Duodenal mucosa (tissue), 2 donors: ENCODE measurements around the gene SLC6A13.
A peak's percentile ranks its signal among the peaks of the same experiment; 100 is the strongest.

Experiments
- H3K27ac ChIP-seq: one replicate; pipeline ENCODE4 v1.7.0; 2013; ENCODE audit warnings: low read depth, low read length
- H3K27me3 ChIP-seq, 2 donors: one replicate each; pipeline ENCODE4 v1.7.0; 2013; ENCODE audit warnings: low read length in 2 of 2, control low read depth in 1 of 2; ENCODE audit not compliant: insufficient read depth in 2 of 2, control insufficient read depth in 1 of 2
- H3K36me3 ChIP-seq, 2 donors: one replicate each; pipeline ENCODE4 v1.7.0; 2013; ENCODE audit warnings: low read length in 2 of 2, control low read depth in 1 of 2; ENCODE audit not compliant: insufficient read depth in 2 of 2, control insufficient read depth in 1 of 2
- H3K4me1 ChIP-seq, 2 donors: one replicate each; pipeline ENCODE4 v1.7.0; 2013; ENCODE audit warnings: low read length in 2 of 2, control low read depth in 1 of 2; ENCODE audit not compliant: insufficient read depth in 2 of 2, control insufficient read depth in 1 of 2
- H3K4me3 ChIP-seq, 2 donors: one replicate each; pipeline ENCODE4 v1.7.0; 2013; ENCODE audit warnings: low read length in 2 of 2, low read depth in 1 of 2
- H3K9ac ChIP-seq, 2 donors: one replicate each; pipeline ENCODE4 v1.7.0; 2013; ENCODE audit warnings: low read length in 2 of 2, low read depth in 1 of 2
- H3K9me3 ChIP-seq, 2 donors: one replicate each; pipeline ENCODE4 v1.7.0; 2013; ENCODE audit warnings: low read length in 2 of 2, control low read depth in 1 of 2; ENCODE audit not compliant: control insufficient read depth in 1 of 2

Gene SLC6A13

DNA sequence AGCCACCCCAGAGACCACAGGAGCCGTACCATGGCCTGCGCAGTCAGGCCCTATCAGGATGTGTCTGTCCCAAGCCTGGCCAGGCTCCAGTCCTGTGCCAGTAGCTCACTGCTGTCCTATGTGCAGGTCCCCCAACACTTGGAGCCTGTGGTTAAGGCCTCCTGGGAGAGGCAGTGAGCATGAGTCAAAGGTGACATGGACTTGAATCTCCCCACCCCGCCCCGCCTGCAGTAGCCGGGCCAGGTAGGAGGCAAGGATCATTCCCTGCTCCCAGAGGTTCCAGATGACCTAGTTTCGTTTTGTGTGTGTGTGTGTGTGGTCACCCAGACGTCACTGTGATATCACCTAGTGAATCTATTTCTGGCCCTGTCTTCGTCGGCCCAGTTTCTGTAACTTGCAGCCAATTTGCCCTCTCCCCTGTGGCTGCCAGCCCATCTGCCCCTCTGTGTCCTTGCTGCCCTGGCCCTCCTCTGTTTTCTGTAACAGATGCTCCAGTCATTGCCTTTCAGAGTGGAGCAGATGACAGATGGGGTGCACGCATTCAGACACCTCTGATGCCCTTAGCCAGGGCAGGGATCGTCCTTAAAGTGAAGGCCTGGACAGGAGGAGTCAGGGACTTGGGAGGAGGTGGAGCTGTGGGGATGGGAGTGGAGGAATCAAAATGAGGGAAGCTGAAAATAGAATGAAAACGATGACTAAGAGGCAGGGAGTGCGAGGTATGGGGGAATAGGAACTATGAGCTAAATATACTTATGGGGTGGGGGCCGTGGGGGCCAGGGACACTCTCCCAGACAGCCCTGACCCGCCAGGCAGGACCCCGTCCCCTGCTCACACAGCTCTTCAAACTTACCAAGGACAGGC, 86.1 kb downstream of the SLC6A13 start:
- Histone ChIP-seq H3K9me3 (no peaks in the 10 kb centered on the region), H3K36me3 (no peaks in the 10 kb centered on the region), H3K27me3 (peaks cover 0 to 3% of the 10 kb centered on the region in 2 donors), H3K4me1 (peaks cover 50 to 51% of the 10 kb centered on the region in 2 donors), H3K27ac (peak overlapping the region; percentile 68), H3K9ac (peak overlapping the region; percentile 51 to 62), H3K4me3 (no peak overlapping the region)

- peaks cover 0 to 3% of the 10 kb centered on the region in 2 donors for H3K27me3 ChIP-seq
- peak overlapping the region in 1 of 2 donors; percentile 24 for H3K9ac ChIP-seq
- H3K27ac ChIP-seq = no peak overlapping the region
- no peaks in the 10 kb centered on the region for H3K9me3 ChIP-seq
- peaks cover 49 to 55% of the 10 kb centered on the region in 2 donors for H3K4me1 ChIP-seq
- H3K36me3 ChIP-seq = no peaks in the 10 kb centered on the region
- no peak overlapping the region for H3K4me3 ChIP-seq
Measured at GRCh38 chr12:175759-176158, 86.9 kb downstream of the SLC6A13 start.

DNA sequence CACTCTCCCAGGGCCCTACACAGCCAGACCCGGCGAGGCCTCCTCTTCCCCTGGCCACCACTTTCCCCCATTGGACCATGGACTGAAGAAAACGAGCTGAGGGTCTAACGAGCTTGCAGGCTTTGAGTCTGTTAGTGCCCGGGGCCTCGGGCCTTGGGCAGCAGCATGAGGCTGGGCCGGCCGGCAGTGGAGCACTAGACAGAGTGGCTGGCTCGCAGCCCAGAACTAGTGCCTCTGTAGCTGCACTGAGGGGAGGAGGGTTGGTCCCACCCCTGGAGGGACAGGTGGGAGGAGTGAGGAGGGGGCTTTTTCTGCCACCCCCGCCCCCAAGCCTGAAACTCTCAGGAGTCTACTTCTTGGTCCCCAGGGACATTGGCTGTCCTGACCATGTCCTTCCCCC, 87.4 kb downstream of the SLC6A13 start:
- H3K9ac ChIP-seq = peak overlapping the region in 1 of 2 donors; percentile 24
- no peaks in the 10 kb centered on the region for H3K36me3 ChIP-seq
- H3K4me1 ChIP-seq = peaks cover 44 to 55% of the 10 kb centered on the region in 2 donors
- H3K27me3 ChIP-seq = peaks cover 0 to 3% of the 10 kb centered on the region in 2 donors
- no peak overlapping the region for H3K4me3 ChIP-seq
- H3K27ac ChIP-seq = no peak overlapping the region
- no peaks in the 10 kb centered on the region for H3K9me3 ChIP-seq

GRCh38 chr12:174596-174995, 88.0 kb downstream of the SLC6A13 start:
- Histone ChIP-seq H3K9ac (no peak overlapping the region), H3K4me1 (peaks cover 40 to 50% of the 10 kb centered on the region in 2 donors), H3K27ac (no peak overlapping the region), H3K9me3 (no peaks in the 10 kb centered on the region), H3K4me3 (no peak overlapping the region), H3K27me3 (peaks cover 0 to 3% of the 10 kb centered on the region in 2 donors), H3K36me3 (no peaks in the 10 kb centered on the region)

DNA sequence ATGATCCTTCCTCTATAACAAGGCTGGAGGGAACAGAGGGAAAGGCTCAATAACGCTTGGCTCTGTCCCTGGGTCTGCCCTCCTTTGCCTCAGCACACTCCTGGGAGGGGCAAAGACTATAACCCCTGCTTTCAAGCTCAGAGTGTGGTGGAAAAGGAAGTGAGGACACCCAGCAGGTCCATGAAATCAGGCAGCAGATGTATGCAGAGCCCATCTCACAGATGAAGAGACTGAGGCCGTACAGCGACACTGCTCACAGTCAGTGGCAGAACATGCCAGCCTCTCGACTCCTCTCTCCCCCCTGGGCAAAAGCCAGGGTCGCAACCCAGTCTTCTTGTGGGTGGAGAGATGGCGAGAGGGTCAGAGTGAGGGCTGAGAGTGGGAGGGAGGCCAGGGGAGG, 88.5 kb downstream of the SLC6A13 start:
- no peak overlapping the region for H3K27ac ChIP-seq
- no peaks in the 10 kb centered on the region for H3K36me3 ChIP-seq
- no peaks in the 10 kb centered on the region for H3K9me3 ChIP-seq
- no peak overlapping the region for H3K4me3 ChIP-seq
- H3K4me1 ChIP-seq = peaks cover 42 to 47% of the 10 kb centered on the region in 2 donors
- no peak overlapping the region for H3K9ac ChIP-seq
- peaks cover 0 to 3% of the 10 kb centered on the region in 2 donors for H3K27me3 ChIP-seq

DNA sequence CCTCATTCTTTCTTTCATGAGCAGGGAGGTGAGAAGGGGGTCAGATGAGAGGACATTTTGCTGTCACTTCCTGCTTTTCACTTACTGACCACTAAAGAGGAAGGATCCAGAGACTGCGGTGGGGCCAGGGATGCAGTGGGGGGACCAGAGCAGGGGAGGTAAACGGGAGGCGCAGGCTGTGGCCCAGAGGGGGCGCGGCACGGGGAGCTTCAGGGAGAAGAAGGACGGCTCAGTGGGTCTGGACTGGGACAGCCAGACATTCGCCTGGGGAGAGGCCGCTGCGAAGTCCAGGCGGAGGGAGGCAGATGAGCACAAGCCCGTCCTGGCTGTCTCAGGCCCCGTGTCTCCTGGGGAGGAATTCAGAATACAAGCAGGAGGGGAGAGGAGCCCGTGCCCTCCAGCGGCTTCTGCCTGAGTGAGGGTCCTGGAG, 89.9 kb downstream of the SLC6A13 start:
- Histone ChIP-seq H3K27ac (no peak overlapping the region), H3K27me3 (peaks cover 0 to 3% of the 10 kb centered on the region in 2 donors), H3K9me3 (no peaks in the 10 kb centered on the region), H3K4me3 (peak overlapping the region in 1 of 2 donors; percentile 11), H3K4me1 (peaks cover 55 to 57% of the 10 kb centered on the region in 2 donors), H3K9ac (peak overlapping the region in 1 of 2 donors; percentile 25), H3K36me3 (no peaks in the 10 kb centered on the region)

GRCh38 chr12:171743-172676, 90.6 kb downstream of the SLC6A13 start:
- Histone ChIP-seq H3K36me3 (no peaks in the 10 kb centered on the region), H3K9me3 (no peaks in the 10 kb centered on the region), H3K4me3 (peak overlapping the region in 1 of 2 donors; percentile 17), H3K4me1 (peaks cover 57 to 65% of the 10 kb centered on the region in 2 donors), H3K27me3 (peaks cover 0 to 3% of the 10 kb centered on the region in 2 donors), H3K27ac (no peak overlapping the region), H3K9ac (no peak overlapping the region)

DNA sequence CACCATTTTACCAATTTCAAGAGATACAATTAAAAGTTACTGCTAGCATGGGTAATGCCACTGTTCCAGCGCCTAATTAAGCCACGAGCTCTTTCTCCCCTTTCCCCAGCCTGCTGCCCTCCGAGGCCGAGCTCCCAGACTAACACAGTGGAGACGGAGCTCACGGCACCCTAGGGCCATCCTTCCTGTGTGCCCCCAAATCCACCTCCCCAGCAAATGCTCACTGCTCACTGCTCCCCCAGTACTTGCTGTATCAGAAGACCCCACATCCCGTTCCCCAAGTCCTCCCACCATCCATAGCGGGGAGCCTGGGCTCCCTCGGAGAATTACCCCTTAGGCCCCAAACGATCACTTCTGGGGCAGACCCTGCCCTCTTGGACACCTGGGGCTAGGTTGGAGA, 91.4 kb downstream of the SLC6A13 start:
- Histone ChIP-seq H3K9me3 (no peaks in the 10 kb centered on the region), H3K4me1 (peaks cover 57 to 65% of the 10 kb centered on the region in 2 donors), H3K36me3 (no peaks in the 10 kb centered on the region), H3K4me3 (peak overlapping the region in 1 of 2 donors; percentile 17), H3K27me3 (peaks cover 0 to 3% of the 10 kb centered on the region in 2 donors), H3K27ac (no peak overlapping the region), H3K9ac (no peak overlapping the region)
